Esophagus muscularis mucosa (tissue), 3 donors: Measurements from ENCODE around the gene PACSIN3.

Source experiments
- CTCF ChIP-seq, 3 experiments: fragments of 200-600 bp in 2 of 3; fragments of 450-650 bp in 1 of 3; sonication (generic) in 2 of 3; IDR thresholded peaks; one replicate each; pipeline ENCODE4 v1.5.1; 2017 to 2019; ENCODE audit warnings: antibody characterized with exemption in 3 of 3, mild to moderate bottlenecking in 2 of 3, moderate library complexity in 1 of 3
- POLR2A ChIP-seq: fragments of 450-650 bp; IDR thresholded peaks from one replicate; pipeline ENCODE4 v1.6.1; 2017; ENCODE audit warnings: antibody characterized with exemption, moderate library complexity, mild to moderate bottlenecking, low read depth
- POLR2AphosphoS5 ChIP-seq, 2 donors: sonication (generic); formaldehyde crosslinking; IDR thresholded peaks; one replicate each; pipeline ENCODE4 v1.6.1; 2017; ENCODE audit warnings: antibody characterized with exemption in 2 of 2

- TF ChIP-seq CTCF (IDR thresholded peaks at IDR 0.05): no peak
- no peak for TF ChIP-seq POLR2A
- no peak for TF ChIP-seq POLR2AphosphoS5 (IDR thresholded peaks at IDR 0.05)
Measured at GRCh38 chr11:47192111-47192510, 5.9 kb upstream of the PACSIN3 start.
